ENCODE measurements around the gene CACNA1C. TPM values are rescaled to one million over a fixed set of nuclear protein-coding genes. Genes with fewer than 3 reads are reported as not detected.

Gene CACNA1C
- total RNA-seq, 1 donor from 2014 or later, result 102 TPM

DNA sequence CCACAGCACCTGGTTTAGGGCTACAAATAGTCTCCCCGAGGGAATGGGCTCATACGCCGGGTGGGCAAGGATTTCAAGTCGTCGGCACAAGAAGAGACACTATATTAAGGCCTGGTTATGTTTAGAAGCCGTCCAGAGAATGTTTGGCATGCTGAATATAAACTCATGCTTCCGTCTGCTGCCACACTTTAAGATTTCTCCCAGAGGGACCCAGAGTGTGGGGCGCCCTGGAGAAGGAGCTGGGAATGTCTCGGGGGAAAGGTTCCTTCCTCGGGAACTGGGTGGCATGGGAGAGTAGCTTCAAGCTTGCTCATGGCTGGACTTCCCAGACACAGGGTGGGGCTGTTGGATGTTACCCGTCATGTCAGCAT, 295.7 kb downstream of the CACNA1C start:
- Histone ChIP-seq H3K27ac (peak overlapping the region; percentile 85 to 86), H3K36me3 (no peaks in the 10 kb centered on the region), H3K27me3 (no peaks in the 10 kb centered on the region), H3K9me3 (no peaks in the 10 kb centered on the region), H3K4me3 (peak overlapping the region in 1 of 2 donors; percentile 11), H3K4me1 (peaks cover 16 to 62% of the 10 kb centered on the region in 2 donors)
- DNase-seq (ENCODE audit: low spot score in 2 of 2), result peak in 1 of 2 donors; percentile 69
- intact Hi-C loops (cut with DNase I), result no loop called here
- TF ChIP-seq, protein P1, sequence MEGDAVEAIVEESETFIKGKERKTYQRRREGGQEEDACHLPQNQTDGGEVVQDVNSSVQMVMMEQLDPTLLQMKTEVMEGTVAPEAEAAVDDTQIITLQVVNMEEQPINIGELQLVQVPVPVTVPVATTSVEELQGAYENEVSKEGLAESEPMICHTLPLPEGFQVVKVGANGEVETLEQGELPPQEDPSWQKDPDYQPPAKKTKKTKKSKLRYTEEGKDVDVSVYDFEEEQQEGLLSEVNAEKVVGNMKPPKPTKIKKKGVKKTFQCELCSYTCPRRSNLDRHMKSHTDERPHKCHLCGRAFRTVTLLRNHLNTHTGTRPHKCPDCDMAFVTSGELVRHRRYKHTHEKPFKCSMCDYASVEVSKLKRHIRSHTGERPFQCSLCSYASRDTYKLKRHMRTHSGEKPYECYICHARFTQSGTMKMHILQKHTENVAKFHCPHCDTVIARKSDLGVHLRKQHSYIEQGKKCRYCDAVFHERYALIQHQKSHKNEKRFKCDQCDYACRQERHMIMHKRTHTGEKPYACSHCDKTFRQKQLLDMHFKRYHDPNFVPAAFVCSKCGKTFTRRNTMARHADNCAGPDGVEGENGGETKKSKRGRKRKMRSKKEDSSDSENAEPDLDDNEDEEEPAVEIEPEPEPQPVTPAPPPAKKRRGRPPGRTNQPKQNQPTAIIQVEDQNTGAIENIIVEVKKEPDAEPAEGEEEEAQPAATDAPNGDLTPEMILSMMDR (IDR thresholded peaks at IDR 0.05), result no peak

DNA sequence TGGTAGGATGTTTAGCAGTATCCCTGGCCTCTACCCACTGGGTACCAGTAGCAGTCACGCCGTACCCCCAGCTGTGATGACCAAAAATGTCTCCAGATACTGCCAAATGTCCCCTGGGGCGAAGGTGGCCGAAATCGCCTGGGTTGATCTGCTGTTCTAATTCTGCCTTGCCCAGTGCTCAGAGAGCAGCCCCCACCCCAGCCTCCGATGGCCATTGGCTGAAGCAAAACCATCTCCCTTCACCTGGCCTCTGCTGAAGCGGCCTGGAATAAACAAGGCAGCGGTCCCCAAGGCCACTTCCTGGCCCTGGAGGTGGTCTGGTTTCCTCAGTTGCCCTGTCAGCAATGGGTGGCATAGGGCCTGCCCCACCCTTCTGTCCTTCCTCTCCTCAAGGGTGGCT, 298.4 kb downstream of the CACNA1C start:
- Histone ChIP-seq H3K27me3 (no peaks in the 10 kb centered on the region), H3K4me1 (peaks cover 21 to 52% of the 10 kb centered on the region in 2 donors), H3K4me3 (no peak overlapping the region), H3K36me3 (no peaks in the 10 kb centered on the region), H3K27ac (no peak overlapping the region), H3K9me3 (no peaks in the 10 kb centered on the region)
- intact Hi-C loops (cut with DNase I), result no loop called here
- TF ChIP-seq, protein P1 (IDR thresholded peaks at IDR 0.05), result no peak
- peak in 1 of 2 donors; percentile 57 for DNase-seq (ENCODE audit: low spot score in 2 of 2)

DNA sequence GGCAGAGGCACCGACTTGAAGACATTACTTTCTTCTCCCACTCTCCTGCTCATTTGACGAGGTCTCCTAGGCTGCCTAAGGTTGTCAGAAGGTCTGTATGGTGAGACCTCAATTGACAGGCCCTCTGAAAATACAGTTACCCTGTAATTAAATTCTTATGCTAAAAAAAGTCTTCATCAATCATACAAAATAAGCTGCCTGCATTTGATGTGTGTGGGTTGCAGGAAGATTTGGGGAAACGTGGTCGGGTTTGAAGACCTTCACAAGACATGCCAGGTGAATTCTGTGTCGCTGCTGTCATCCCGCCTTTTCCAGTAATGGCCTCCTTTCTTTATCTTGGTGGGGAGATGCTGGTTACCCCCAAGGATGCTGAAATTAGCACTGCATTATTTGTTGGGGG, 299.4 kb downstream of the CACNA1C start:
- intact Hi-C loops (cut with DNase I), result no loop called here
- H3K9me3 ChIP-seq, result no peaks in the 10 kb centered on the region
- H3K27ac ChIP-seq, result no peak overlapping the region
- DNase-seq (ENCODE audit: low spot score in 2 of 2), result no peak
- no peak overlapping the region for H3K4me3 ChIP-seq
- TF ChIP-seq, protein P1 (IDR thresholded peaks at IDR 0.05), result no peak
- no peaks in the 10 kb centered on the region for H3K27me3 ChIP-seq
- peaks cover 21 to 42% of the 10 kb centered on the region in 2 donors for H3K4me1 ChIP-seq
- H3K36me3 ChIP-seq, result no peaks in the 10 kb centered on the region

DNA sequence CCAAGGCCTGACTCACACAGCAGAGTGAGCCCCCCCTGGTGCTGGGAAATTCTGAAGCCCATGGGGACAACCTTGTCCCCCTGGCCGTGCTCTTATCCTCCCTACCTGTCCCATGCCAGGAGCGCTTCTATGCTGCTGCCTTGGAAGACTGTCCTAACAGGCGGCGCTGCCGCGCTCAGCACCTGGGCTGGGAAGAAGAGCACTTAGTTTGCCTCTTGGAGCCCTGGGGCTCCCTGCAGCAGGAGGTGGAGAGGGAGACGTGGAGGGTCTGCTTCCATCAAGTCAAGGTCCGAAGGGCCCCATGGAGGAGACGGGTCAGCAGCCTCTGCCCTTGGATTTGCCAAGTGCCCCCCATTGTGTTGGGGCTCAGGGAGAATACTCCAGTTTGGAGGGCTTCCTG, 300.5 kb downstream of the CACNA1C start:
- TF ChIP-seq, protein P1 (IDR thresholded peaks at IDR 0.05), result no peak
- Histone ChIP-seq H3K4me1 (peaks cover 12 to 31% of the 10 kb centered on the region in 2 donors), H3K27ac (peak overlapping the region; percentile 60), H3K27me3 (no peaks in the 10 kb centered on the region), H3K9me3 (no peaks in the 10 kb centered on the region), H3K4me3 (no peak overlapping the region), H3K36me3 (no peaks in the 10 kb centered on the region)
- intact Hi-C loops (cut with DNase I), result no loop called here
- no peak for DNase-seq (ENCODE audit: low spot score in 2 of 2)

DNA sequence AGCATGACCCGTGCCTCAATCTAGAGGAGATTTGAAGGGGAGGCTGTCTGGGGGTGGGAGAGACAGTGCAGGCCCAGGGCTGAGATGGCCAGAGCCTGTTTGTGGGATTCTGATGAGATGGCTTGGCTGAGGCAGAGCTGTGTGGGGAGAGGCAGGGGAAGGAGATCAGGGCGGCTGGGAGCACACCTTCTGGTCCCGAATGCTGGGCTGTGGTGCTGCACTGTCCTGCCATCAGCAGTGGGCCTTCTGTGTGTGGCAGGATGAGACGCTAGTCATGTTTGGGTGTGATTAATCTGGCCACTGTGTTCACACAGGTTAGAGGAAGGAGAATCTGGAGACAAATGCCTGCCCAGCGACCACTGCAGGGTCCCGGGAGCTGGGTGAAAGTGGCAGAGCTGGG, 300.9 kb downstream of the CACNA1C start:
- no peak for DNase-seq (ENCODE audit: low spot score in 2 of 2)
- intact Hi-C loops (cut with DNase I), result no loop called here
- Histone ChIP-seq H3K9me3 (no peaks in the 10 kb centered on the region), H3K36me3 (no peaks in the 10 kb centered on the region), H3K4me1 (peaks cover 8 to 31% of the 10 kb centered on the region in 2 donors), H3K27me3 (no peaks in the 10 kb centered on the region), H3K27ac (peak overlapping the region; percentile 60), H3K4me3 (no peak overlapping the region)
- TF ChIP-seq, protein P1 (IDR thresholded peaks at IDR 0.05), result no peak
